Measurements from ENCODE around the gene RXRB.
"Not testable (repeated sequence)": the region's sequence is repeated elsewhere in the genome, so short reads cannot be mapped to it uniquely, and the experiment has no call there.

RXRB gene

DNA sequence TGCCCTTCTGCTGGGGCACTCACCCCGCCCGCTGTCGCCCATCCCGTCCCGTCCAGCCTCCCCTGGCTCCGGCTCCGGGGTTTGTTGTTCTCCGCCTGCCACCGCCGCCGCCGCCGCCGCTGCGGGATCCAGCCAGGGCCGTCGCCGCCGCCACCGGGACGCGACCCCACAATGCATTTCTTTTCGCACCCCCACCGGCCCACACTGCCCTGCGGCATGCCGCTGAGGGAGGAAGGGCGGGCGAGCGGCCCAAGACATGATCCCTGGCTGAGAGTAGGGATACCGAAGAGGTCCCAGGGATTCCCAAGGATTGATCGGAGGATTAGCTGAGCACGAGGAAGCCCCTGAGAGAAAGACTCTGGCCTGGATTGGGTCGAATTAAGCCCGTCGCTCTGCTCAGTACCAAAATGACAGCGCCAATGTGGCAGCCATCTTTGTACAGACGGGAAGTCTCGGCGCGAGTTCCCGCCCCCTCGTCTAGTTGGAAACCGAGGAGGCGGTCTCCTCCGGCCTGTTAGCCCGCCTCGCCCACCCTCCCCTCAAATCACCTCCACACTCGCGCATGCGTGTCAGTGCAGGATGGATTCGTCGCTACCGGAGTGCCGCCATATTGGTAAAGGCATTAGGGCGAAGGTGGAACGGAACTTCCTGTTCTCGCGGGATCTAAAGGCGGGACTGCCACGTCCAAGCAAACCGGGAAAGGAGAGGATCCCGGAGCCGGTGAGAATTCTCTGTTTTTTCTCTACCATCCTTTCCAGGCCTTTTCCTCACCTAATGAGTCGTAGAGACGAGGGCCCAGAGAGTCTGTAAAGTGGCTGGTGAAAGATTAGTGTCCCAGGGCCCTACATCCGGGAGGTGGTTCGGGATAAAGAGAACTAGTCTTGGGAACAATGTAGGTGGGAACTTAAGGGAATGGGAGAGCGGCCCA, at the start of gene RXRB, which contains the start of gene SLC39A7:
TSS of gene RXRB (minus strand) at position 447 of the 928 bp plus-strand sequence. CDS start at position 258, 189 bp downstream.
TSS of gene SLC39A7 (plus strand) at position 649 of the 928 bp plus-strand sequence. CDS start 379 bp downstream, outside the sequence.
- DNase-seq = peak; percentile 99

GRCh38 chr6:33249732-33250630, 49.5 kb upstream of the RXRB start:
- no peak for DNase-seq

DNA sequence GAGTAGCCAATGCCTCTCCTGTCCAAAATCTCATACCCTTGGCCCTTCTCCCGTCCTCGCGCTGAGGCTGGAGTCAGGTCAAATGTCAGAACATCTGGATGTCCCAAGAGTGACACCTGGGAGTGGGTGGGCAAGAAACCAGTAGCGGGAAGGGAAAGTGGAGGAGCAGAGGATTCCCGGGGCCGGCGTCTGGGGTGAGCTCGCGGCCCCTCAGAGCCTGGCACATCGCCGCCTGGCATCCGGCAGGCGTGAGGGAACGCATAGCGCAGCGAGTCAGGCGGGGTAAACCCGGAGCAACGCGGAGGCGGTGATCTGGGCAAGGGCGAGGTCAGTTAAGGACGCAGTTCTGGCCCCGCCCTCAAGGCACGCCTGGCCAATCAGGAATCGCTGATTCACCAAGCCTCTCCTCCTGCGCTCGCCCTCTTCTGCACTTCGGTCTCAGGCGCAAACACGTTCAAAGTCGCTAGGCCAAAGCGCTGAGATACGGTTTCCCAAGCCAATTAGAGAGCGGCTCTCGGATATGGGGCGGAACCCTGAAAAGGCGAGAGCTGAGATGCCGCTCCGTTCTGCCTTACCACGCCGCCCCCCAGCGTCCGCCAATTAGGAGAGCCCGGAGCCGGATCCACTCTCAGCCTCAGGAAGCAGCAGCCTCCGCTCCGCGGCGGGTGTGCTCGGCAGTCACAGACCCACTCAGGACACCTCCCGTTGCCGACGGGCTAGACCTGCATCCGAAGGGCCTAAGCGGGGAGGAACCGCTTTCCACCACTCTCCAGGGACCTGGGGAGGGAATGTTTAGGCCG, 48.7 kb upstream of the RXRB start:
- DNase-seq = peak; percentile 97

DNA sequence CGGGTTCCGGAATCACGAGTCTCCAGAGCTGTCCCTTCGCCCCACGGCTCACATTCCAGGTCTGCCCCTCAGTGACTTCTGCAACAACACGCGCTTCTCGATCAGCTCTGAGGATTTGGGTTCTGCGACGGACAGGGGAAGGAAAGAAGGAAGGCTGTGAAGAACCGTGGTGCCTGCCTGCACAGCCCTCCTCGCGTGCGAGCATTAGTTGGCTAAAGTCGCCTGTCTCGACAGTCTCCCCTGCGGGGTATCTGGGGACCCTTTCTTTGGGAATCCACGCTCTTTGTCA, 48.1 kb upstream of the RXRB start:
- no peak for DNase-seq

- peak; percentile 93 for DNase-seq
Observed at GRCh38 chr6:33247977-33248642, 47.6 kb upstream of the RXRB start.

GRCh38 chr6:33243476-33243875, 43.0 kb upstream of the RXRB start:
- DNase-seq = no peak

GRCh38 chr6:33241968-33242367, 41.5 kb upstream of the RXRB start:
- no peak for DNase-seq

- no peak for DNase-seq
Observed at GRCh38 chr6:33237741-33238140, 37.3 kb upstream of the RXRB start.

GRCh38 chr6:33236852-33237251, 36.4 kb upstream of the RXRB start:
- no peak for DNase-seq

DNA sequence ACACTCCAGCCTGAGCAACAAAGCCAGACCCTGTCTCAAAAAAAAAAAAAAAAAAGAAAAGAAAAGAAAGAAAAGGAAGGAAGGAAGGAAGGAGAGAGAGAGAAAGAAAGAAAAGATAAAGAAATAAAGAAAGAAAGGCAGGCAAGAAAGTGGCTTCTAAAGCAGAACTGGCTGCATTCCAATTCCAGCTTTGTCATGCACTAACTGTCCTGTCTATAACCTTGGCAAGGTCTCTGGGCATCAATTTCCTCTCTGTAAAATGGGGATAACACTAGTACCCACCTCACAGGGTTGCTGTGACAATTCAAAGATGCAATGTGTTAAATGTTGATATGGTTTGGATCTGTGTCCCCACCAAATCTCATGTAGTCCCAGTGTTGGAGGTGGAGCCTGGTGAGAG, 35.9 kb upstream of the RXRB start:
- DNase-seq = no peak

DNA sequence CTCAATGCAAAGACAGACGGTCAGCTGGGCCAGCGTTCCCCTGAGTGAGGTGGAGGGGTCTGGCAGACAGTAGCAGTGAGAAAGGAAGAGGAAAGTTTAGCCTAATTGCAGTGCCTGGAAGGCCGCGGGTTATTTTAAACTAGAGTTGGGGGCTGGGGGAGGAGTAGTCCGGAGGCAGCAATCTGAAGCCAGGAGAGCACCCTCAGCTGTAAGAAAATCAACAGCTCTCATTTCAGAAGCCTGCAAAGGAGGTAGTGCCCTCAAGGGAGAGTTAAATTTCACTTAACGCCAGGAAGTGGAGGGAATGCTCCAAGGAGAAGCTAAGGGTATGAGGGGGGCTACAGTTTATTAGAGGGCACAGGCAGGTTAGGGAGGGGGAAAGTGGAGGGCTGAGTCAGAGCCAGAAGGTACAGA, 34.8 kb upstream of the RXRB start:
- no peak for DNase-seq

- not testable (repeated sequence) for DNase-seq
Observed at GRCh38 chr6:33226503-33227120, 26.1 kb upstream of the RXRB start.

DNA sequence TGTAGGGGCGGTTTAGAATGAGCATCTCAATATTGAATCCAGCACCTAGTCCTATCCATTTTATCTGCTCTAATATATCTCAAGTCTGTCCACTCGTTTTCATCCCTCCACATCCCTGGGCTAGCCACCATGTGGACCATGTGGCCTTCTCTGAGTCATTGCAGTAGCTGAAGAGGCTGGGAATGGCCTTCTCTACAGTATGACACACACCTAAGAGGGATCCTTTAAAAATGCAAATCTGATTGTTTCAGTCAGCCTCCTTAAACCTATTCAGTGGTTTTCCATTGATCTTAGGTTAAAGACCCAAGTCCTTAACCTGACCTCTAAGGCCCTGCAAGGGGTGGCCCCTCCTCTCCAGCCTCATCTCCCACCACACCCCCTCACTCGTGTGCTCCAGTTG, 17.2 kb upstream of the RXRB start:
- DNase-seq = no peak

GRCh38 chr6:33217246-33217645, 16.8 kb upstream of the RXRB start:
- DNase-seq = no peak

- DNase-seq = no peak
Observed at GRCh38 chr6:33216117-33216649, 15.7 kb upstream of the RXRB start.

DNA sequence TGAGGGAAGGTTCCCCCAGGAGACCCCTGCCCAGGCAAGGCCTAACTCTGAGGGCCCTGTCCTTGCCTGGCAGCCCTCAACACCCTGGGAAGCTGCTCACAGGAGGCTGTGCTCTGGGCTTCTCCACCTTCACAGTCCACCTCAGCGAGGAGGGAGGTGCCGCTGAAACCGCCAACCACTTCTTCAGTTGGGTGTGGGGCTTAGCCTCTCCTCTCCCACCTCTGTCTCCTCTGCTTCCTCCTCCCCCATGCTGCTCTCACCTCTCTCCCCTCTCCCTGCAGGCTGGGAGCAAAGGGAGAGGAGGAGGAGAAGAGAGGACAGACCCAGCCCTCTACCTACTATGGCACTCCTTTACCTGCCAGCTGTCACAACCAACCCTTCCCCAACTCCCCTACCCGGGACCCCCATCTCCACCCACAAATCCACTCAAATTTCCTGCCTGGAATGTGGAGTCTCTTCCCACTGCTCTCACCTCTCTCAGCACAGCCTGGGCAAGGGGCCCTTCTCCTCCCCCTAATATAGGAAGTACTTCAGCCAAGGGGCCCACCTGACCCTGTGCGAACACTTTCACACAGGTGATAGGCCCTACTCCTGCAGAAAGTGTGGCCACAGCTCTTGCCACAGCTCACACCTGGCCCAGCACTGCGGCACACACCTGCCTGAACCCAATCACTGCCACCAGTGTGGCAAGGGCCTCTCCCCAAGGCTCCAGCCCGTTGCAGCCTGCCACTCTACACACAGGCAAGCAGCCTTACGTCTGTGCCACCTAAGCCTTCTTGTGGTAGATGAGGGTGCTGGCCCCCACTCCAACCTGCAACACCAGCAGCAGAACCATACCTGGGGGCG, 15.0 kb upstream of the RXRB start:
- DNase-seq = no peak

DNA sequence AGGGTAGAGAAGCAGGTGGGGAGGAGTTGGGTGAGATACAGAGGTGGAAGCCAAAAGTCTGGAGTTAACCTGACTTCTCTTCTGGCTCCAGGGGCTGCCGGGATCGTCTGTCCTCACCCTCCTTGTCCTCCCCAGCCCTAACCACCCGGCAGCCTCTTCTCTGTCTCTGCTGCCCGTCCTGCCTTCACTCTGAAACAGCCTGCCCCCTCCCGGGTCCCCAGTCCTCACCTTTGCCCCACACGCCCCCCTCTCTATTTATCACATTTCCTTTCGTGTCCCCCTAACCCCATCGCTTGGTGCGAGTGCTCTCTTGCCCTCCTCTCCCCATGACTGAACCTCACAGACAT, 13.5 kb upstream of the RXRB start:
- DNase-seq = no peak

DNA sequence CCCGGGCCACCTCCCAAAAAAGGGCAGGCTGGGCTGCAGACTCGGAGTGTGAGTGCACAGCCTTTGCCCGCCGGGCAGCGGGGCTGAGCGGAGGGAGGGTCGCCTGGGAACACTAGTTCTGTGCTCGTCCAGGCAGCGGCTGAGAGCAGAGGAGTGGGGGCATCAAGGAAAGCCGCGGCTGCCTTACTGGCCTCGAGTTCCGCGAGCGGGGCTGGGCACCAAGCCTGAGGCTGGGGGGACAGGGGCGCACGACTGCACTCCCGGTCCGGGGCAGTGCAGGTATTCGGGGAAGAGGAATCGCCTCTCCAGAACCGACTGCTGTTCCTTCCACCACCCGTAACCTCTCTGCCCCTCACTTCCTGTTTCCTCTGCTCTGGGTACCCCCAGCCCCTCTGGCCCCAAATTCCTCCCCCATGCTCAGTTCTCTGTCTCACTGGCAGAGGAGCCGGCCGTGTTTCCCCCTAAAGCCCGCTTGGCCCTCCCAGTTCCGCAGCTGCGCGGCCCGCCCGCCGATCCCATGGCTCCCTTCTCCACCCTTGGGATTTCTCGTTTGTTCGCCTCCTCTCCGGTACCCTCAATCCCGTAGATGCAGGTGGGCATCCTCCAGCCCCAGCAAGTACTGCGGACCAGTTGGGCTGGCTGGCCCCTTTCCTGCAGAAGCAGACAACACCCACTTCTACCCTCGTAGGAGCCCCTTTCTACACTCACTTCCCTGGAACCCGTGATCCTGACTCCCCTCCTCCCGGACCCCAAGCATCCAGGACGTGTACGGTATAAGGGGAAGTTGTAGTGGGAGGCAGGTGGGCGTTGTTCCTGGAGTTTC, 12.9 kb upstream of the RXRB start:
- no peak for DNase-seq

- DNase-seq = no peak
Observed at GRCh38 chr6:33212857-33213165, 12.3 kb upstream of the RXRB start.
